SK-N-SH (cell line): ENCODE data around the gene CEBPA. TPM values are rescaled to one million over a fixed set of nuclear protein-coding genes. Genes with fewer than 3 reads are reported as not detected.

Experiments used
- CTCF ChIA-PET: fragments of 300-600, 350-600 bp; formaldehyde crosslinking; extraction: SDS; loops from one replicate; lab custom pipeline; 2021; lab: Yijun Ruan, JAX
- POLR2A ChIA-PET: fragments of 350-600 bp; sonication (Branson Sonifier 250); formaldehyde crosslinking; extraction: SDS; loops from one replicate; lab custom pipeline; 2020; ENCODE audit warnings: antibody characterized with exemption, inconsistent platforms; lab: Yijun Ruan, JAX
- DNase-seq: peaks from one replicate; pipeline ENCODE4 v3.0.0; 2012
- H2AFZ ChIP-seq: fragments of 200-600 bp; sonication (generic); 2 replicates; pipeline ENCODE4 v1.8.1; 2016; ENCODE audit warnings: antibody characterized with exemption, mild to moderate bottlenecking, low read depth
- H3F3A ChIP-seq: fragments of 200-600 bp; sonication (generic); replicated peaks from 2 replicates; pipeline ENCODE3; 2016; ENCODE audit warnings: antibody characterized with exemption, mild to moderate bottlenecking; ENCODE audit not compliant: insufficient read depth
- H3K27ac ChIP-seq, 2 experiments: fragments of 200-500 bp in 1 of 2; fragments of 200-600 bp in 1 of 2; sonication (Bioruptor generic) in 1 of 2; sonication (generic), shearing (Covaris generic) in 1 of 2; 2 replicates each; pipeline versions ENCODE4 v1.5.1 to v1.6.1; 2014 to 2016; ENCODE audit warnings: low read depth in 2 of 2, inconsistent platforms in 1 of 2, low read length in 1 of 2, mild to moderate bottlenecking in 1 of 2, mixed read lengths in 1 of 2
- H3K27me3 ChIP-seq: fragments of 200-600 bp; sonication (generic), shearing (Covaris generic); 2 replicates; pipeline ENCODE4 v1.6.1; 2016; ENCODE audit warnings: mixed run types; ENCODE audit not compliant: insufficient read depth
- H3K36me3 ChIP-seq, 2 experiments: fragments of 200-500 bp in 1 of 2; fragments of 200-600 bp in 1 of 2; sonication (Bioruptor generic) in 1 of 2; sonication (generic) in 1 of 2; replicated peaks in 1 of 2; 2 replicates each; pipeline versions ENCODE3 to v1.5.1; 2014 to 2016; ENCODE audit warnings: low read length in 1 of 2, mild to moderate bottlenecking in 1 of 2; ENCODE audit not compliant: insufficient read depth in 2 of 2, control insufficient read depth in 1 of 2
- H3K4me1 ChIP-seq, 2 experiments: fragments of 200-500 bp in 1 of 2; fragments of 200-600 bp in 1 of 2; sonication (Bioruptor generic) in 1 of 2; sonication (generic), shearing (Covaris generic) in 1 of 2; 2 replicates each; pipeline versions ENCODE4 v1.5.1 to v1.6.1; 2014 to 2016; ENCODE audit warnings: low read depth in 1 of 2, low read length in 1 of 2, mixed run types in 1 of 2; ENCODE audit not compliant: insufficient read depth in 2 of 2, control insufficient read depth in 1 of 2
- H3K4me2 ChIP-seq: fragments of 200-600 bp; sonication (generic), shearing (Covaris generic); 2 replicates; pipeline ENCODE4 v1.6.1; 2017; ENCODE audit warnings: mixed run types
- H3K4me3 ChIP-seq, 2 experiments: fragments of 200-500 bp in 1 of 2; fragments of 200-600 bp in 1 of 2; sonication (Bioruptor generic) in 1 of 2; sonication (generic), shearing (Covaris generic) in 1 of 2; 2 replicates each; pipeline versions ENCODE4 v1.5.1 to v1.8.1; 2014 to 2016; ENCODE audit warnings: low read depth in 2 of 2, inconsistent platforms in 1 of 2, low read length in 1 of 2, mild to moderate bottlenecking in 1 of 2, mixed read lengths in 1 of 2, moderate library complexity in 1 of 2
- H3K79me2 ChIP-seq: fragments of 200-600 bp; sonication (generic); 2 replicates; pipeline ENCODE4 v1.8.1; 2017; ENCODE audit warnings: mild to moderate bottlenecking; ENCODE audit not compliant: insufficient read depth
- H3K9ac ChIP-seq: fragments of 200-600 bp; sonication (generic); 2 replicates; pipeline ENCODE4 v1.6.1; 2017; ENCODE audit warnings: mixed run types
- H3K9me2 ChIP-seq: fragments of 200-600 bp; sonication (generic); 2 replicates; pipeline ENCODE4 v1.6.1; 2017; ENCODE audit warnings: mixed run types
- H3K9me3 ChIP-seq: fragments of 200-600 bp; sonication (generic); 2 replicates; pipeline ENCODE4 v1.6.1; 2017; ENCODE audit warnings: mixed run types, mild to moderate bottlenecking, moderate library complexity
- H4K20me1 ChIP-seq: fragments of 200-600 bp; sonication (generic); 2 replicates; pipeline ENCODE4 v1.6.1; 2017; ENCODE audit warnings: mild to moderate bottlenecking, mixed run types; ENCODE audit not compliant: insufficient read depth
- ELF1 ChIP-seq: IDR thresholded peaks from 2 replicates; pipeline ENCODE4 v1.4.0; 2012
- EP300 ChIP-seq, 2 experiments: IDR thresholded peaks; 2 replicates each; pipeline versions ENCODE4 v1.4.0 to v1.6.1; 2012; ENCODE audit warnings: borderline replicate concordance in 1 of 2, low read depth in 1 of 2, low read length in 1 of 2
- EZH2phosphoT487 ChIP-seq: fragments of 200-600 bp; sonication (generic); IDR thresholded peaks from 2 replicates; pipeline ENCODE4 v1.6.1; 2017; ENCODE audit warnings: low read depth, mixed run types, mild to moderate bottlenecking, antibody characterized with exemption, moderate library complexity, borderline replicate concordance
- FOSL2 ChIP-seq: IDR thresholded peaks from 2 replicates; pipeline ENCODE4 v1.4.0; 2012; ENCODE audit warnings: low read depth, mild to moderate bottlenecking, moderate library complexity, borderline replicate concordance
- GABPA ChIP-seq: IDR thresholded peaks from 2 replicates; pipeline ENCODE4 v1.4.0; 2012; ENCODE audit warnings: low read depth, mild to moderate bottlenecking
- MAX ChIP-seq: IDR thresholded peaks from 2 replicates; pipeline ENCODE4 v1.4.0; 2012; ENCODE audit warnings: low read depth
- MEF2A ChIP-seq: IDR thresholded peaks from 2 replicates; pipeline ENCODE4 v1.4.0; 2012; ENCODE audit warnings: low read depth, borderline replicate concordance
- NRF1 ChIP-seq: IDR thresholded peaks from 2 replicates; pipeline ENCODE4 v1.6.1; 2012; ENCODE audit warnings: low read depth, mild to moderate bottlenecking, low read length
- PBX3 ChIP-seq: IDR thresholded peaks from 2 replicates; pipeline ENCODE4; 2012
- POLR2AphosphoS5 ChIP-seq: IDR thresholded peaks from 2 replicates; pipeline ENCODE4 v1.6.1; 2012; ENCODE audit warnings: low read depth, low read length
- RAD21 ChIP-seq: IDR thresholded peaks from 2 replicates; pipeline ENCODE4 v1.6.1; 2012; ENCODE audit warnings: mild to moderate bottlenecking, low read length
- RFX5 ChIP-seq: IDR thresholded peaks from 2 replicates; pipeline ENCODE4 v1.6.1; 2012; ENCODE audit warnings: mild to moderate bottlenecking, improper control_type of control experiment, low read length
- RXRA ChIP-seq: IDR thresholded peaks from 2 replicates; pipeline ENCODE4 v1.4.0; 2012; ENCODE audit warnings: low read depth, mild to moderate bottlenecking, borderline replicate concordance
- SMC3 ChIP-seq: IDR thresholded peaks from 2 replicates; pipeline ENCODE4 v1.6.1; 2012; ENCODE audit warnings: low read depth, low read length, improper control_type of control experiment
- TCF12 ChIP-seq: IDR thresholded peaks from 2 replicates; pipeline ENCODE4 v1.4.0; 2012
- TEAD4 ChIP-seq: IDR thresholded peaks from 2 replicates; pipeline ENCODE4 v1.4.0; 2012; ENCODE audit warnings: mild to moderate bottlenecking, borderline replicate concordance; ENCODE audit not compliant: insufficient read depth
- USF1 ChIP-seq: IDR thresholded peaks from 2 replicates; pipeline ENCODE4 v1.4.0; 2012; ENCODE audit warnings: low read depth, borderline replicate concordance
- ZBTB33 ChIP-seq: IDR thresholded peaks from 2 replicates; pipeline ENCODE4 v1.4.0; 2012; ENCODE audit warnings: low read depth, borderline replicate concordance
- WGBS: methylation state at CpG from one replicate; pipeline ENCODE4 v1.1.6; 2017; ENCODE audit warnings: low lambda C conversion rate; 5-methylcytosine and 5-hydroxymethylcytosine counted together
- polyA plus RNA-seq, 3 experiments: library from polyadenylated mRNA; depleted of rRNA; stranded (reverse); fragments of >200 nt; gene quantifications; 2 replicates each; pipeline ENCODE4 v1.2.3, GENCODE V29; 2012

The CEBPA gene
- polyA plus RNA-seq, 1 of the 3 experiments (the other 2 are of a cell fraction) = 0.15 TPM

GRCh38 chr19:33251526-33252090, 50.7 kb downstream of the CEBPA start:
- Histone ChIP-seq H3K27ac (no peak overlapping the region), H3K9me2 (no peaks in the 10 kb centered on the region), H3K4me2 (no peak overlapping the region), H3K4me1 (no peaks in the 10 kb centered on the region; a peak in 1 of 4 replicates), H3K9me3 (no peaks in the 10 kb centered on the region), H4K20me1 (no peaks in the 10 kb centered on the region), H3K9ac (no peak overlapping the region), H3K36me3 (no peaks in the 10 kb centered on the region), H2AFZ (no peak overlapping the region), H3K4me3 (no peak overlapping the region), H3K27me3 (no peaks in the 10 kb centered on the region), H3K79me2 (no peaks in the 10 kb centered on the region), H3F3A (peaks cover 3% of the 10 kb centered on the region)
- no peak for DNase-seq
- CTCF ChIA-PET = interaction anchor here (1.8 kb wide), 1 partner anchor 10 kb away, joined by 5 read pairs; no protein-coding TSS in a partner anchor
- TF ChIP-seq ELF1 (no peak), POLR2AphosphoS5 (no peak), SMC3 (no peak), TCF12 (no peak), EZH2phosphoT487 (no peak)
- POLR2A ChIA-PET = no interaction called here
- WGBS = 64% methylated on average over 16 of the region's 17 CpGs

- Histone ChIP-seq H3K9me2 (no peaks in the 10 kb centered on the region), H2AFZ (no peak overlapping the region), H3K27ac (no peak overlapping the region), H3K9me3 (no peaks in the 10 kb centered on the region), H3K4me3 (no peak overlapping the region), H4K20me1 (no peaks in the 10 kb centered on the region), H3K4me2 (no peak overlapping the region), H3K27me3 (no peaks in the 10 kb centered on the region), H3K36me3 (no peaks in the 10 kb centered on the region), H3K79me2 (no peaks in the 10 kb centered on the region), H3K9ac (no peak overlapping the region), H3F3A (peaks cover 3% of the 10 kb centered on the region), H3K4me1 (no peaks in the 10 kb centered on the region; a peak in 1 of 4 replicates)
- ChIA-PET CTCF (no interaction called here), POLR2A (no interaction called here)
- TF ChIP-seq NRF1 = no peak
- no peak for TF ChIP-seq TCF12
- no peak for TF ChIP-seq RXRA
- no peak for TF ChIP-seq MEF2A
- TF ChIP-seq RFX5 = no peak
- no CpG with 5 or more reads among the region's 12 CpGs for WGBS
- DNase-seq = peak; percentile 31
These were observed 51.3 kb downstream of the CEBPA start for GRCh38 chr19:33251076-33251475.

- Histone ChIP-seq H3K4me3 (no peak overlapping the region), H3K9me2 (no peaks in the 10 kb centered on the region), H3K27ac (no peak overlapping the region), H2AFZ (no peak overlapping the region), H3K9me3 (no peaks in the 10 kb centered on the region), H4K20me1 (no peaks in the 10 kb centered on the region), H3K4me1 (no peaks in the 10 kb centered on the region), H3F3A (peaks cover 3% of the 10 kb centered on the region), H3K9ac (no peak overlapping the region), H3K36me3 (no peaks in the 10 kb centered on the region), H3K27me3 (no peaks in the 10 kb centered on the region), H3K4me2 (no peak overlapping the region), H3K79me2 (no peaks in the 10 kb centered on the region)
- POLR2A ChIA-PET = no interaction called here
- 70% methylated on average over 1 of the region's 1 CpG for WGBS
- CTCF ChIA-PET = no interaction called here
- no peak for DNase-seq
- TF ChIP-seq ZBTB33 (no peak), RAD21 (no peak), GABPA (no peak), USF1 (no peak), MEF2A (no peak), POLR2AphosphoS5 (no peak), PBX3 (no peak), MAX (no peak), SMC3 (no peak), FOSL2 (no peak), TEAD4 (no peak), EP300 (IDR thresholded peaks at IDR 0.05; ENCODE audit: borderline replicate concordance in 1 of 2, low read depth in 1 of 2, low read length in 1 of 2) (no peak)
These were observed 51.8 kb downstream of the CEBPA start for GRCh38 chr19:33250500-33250899.
